GM12878 (cell line): ENCODE results near the gene ZNF684. TPM values are rescaled to one million over a fixed set of nuclear protein-coding genes. Genes with fewer than 3 reads are reported as not detected.

ENCODE experiments used
- ATAC-seq: fragments of 200-7000 bp; cut with Tn5 transposase; 3 replicates; pipeline ENCODE4 v1.9.1; 2020; ENCODE audit warnings: mild to moderate bottlenecking, moderate library complexity
- BruUV-seq: library from RNA; stranded (reverse); fragments of 400-500 nt; replicated peaks from 2 replicates; lab custom pipeline; 2021; lab: Mats Ljungman, UMichigan
- CTCF ChIA-PET: fragments of 300-600 bp; sonication (Branson Sonifier 250); formaldehyde crosslinking; extraction: SDS; loops from one replicate; lab custom pipeline; 2021; ENCODE audit warnings: inconsistent platforms; lab: Yijun Ruan, JAX
- POLR2A ChIA-PET: fragments of 350-600 bp; formaldehyde crosslinking; extraction: SDS; loops from one replicate; lab custom pipeline; 2021; ENCODE audit warnings: inconsistent platforms; lab: Charles Lee
- RAD21 ChIA-PET: fragments of 300-600 bp; sonication (Branson Sonifier 250); formaldehyde crosslinking; loops from one replicate; lab custom pipeline; 2023; ENCODE audit warnings: antibody characterized with exemption; ENCODE audit not compliant: unreplicated experiment; lab: Charles Lee
- SMC1A ChIA-PET: fragments of 300-600 bp; sonication (Branson Sonifier 250); formaldehyde crosslinking; loops from one replicate; lab custom pipeline; 2023; ENCODE audit not compliant: unreplicated experiment, uncharacterized antibody; lab: Charles Lee
- DNase-seq: peaks from one replicate; pipeline ENCODE4 v3.0.0-alpha.2; 2011; ENCODE audit warnings: low read depth, low spot score
- FAIRE-seq: peaks from 3 replicates; lab custom pipeline; 2011; peaks lifted over from hg19 to GRCh38; lab: Jason Lieb, UNC
- H2AFZ ChIP-seq: 2 replicates; pipeline ENCODE4 v1.6.0; 2011; ENCODE audit warnings: low read depth, low read length, control low read depth; ENCODE audit not compliant: control insufficient read depth
- H3K27ac ChIP-seq: 2 replicates; pipeline ENCODE4 v1.5.1; 2011; ENCODE audit warnings: control low read depth; ENCODE audit not compliant: control insufficient read depth, insufficient read depth
- H3K27me3 ChIP-seq, 2 experiments: replicated peaks in 1 of 2; 2 replicates each; pipeline versions ENCODE4 v1.6.0 to v1.6.1; 2011; ENCODE audit warnings: low read length in 1 of 2; ENCODE audit not compliant: control insufficient read depth in 2 of 2, insufficient read depth in 2 of 2
- H3K36me3 ChIP-seq, 2 experiments: 2 replicates each; pipeline ENCODE4 v1.5.1; 2011; ENCODE audit warnings: low read length in 1 of 2; ENCODE audit not compliant: control insufficient read depth in 2 of 2, insufficient read depth in 2 of 2
- H3K4me1 ChIP-seq: 2 replicates; pipeline ENCODE4 v1.6.1; 2011; ENCODE audit warnings: mild to moderate bottlenecking, low read length, moderate library complexity, mixed read lengths; ENCODE audit not compliant: control insufficient read depth, insufficient read depth
- H3K4me2 ChIP-seq: 2 replicates; pipeline ENCODE4 v1.6.0; 2011; ENCODE audit warnings: control low read depth; ENCODE audit not compliant: control insufficient read depth, insufficient read depth
- H3K4me3 ChIP-seq: fragments of 200-600 bp; sonication (generic); 2 replicates; pipeline ENCODE4 v1.5.1; 2016
- H3K79me2 ChIP-seq: 2 replicates; pipeline ENCODE4 v1.6.0; 2011; ENCODE audit warnings: low read length; ENCODE audit not compliant: control insufficient read depth, insufficient read depth
- H3K9ac ChIP-seq: 2 replicates; pipeline ENCODE4 v1.8.0; 2011; ENCODE audit warnings: low read length, control low read depth, mixed read lengths; ENCODE audit not compliant: control insufficient read depth, insufficient read depth
- H3K9me3 ChIP-seq: replicated peaks from 3 replicates; pipeline ENCODE4 v1.5.1; 2011; ENCODE audit warnings: mild to moderate bottlenecking, low read length; ENCODE audit not compliant: control insufficient read depth, insufficient read depth
- H4K20me1 ChIP-seq: 2 replicates; pipeline ENCODE4 v1.6.0; 2011; ENCODE audit not compliant: control insufficient read depth, insufficient read depth
- BCL11A ChIP-seq: IDR thresholded peaks from 2 replicates; pipeline ENCODE4 v1.6.1; 2011; ENCODE audit warnings: low read depth, low read length
- FOS ChIP-seq: IDR thresholded peaks from 3 replicates; pipeline ENCODE4 v1.6.1; 2011; ENCODE audit warnings: borderline replicate concordance; ENCODE audit not compliant: insufficient read length; ENCODE audit errors: extremely low read depth
- GABPA ChIP-seq: IDR thresholded peaks from 2 replicates; pipeline ENCODE4 v1.6.1; 2014; ENCODE audit warnings: antibody characterized with exemption, low read depth, mild to moderate bottlenecking, inconsistent platforms
- WGBS: methylation state at CpG from one replicate; pipeline ENCODE4 v1.1.6; 2016; ENCODE audit warnings: low lambda C conversion rate; ENCODE audit not compliant: insufficient replicate concordance, insufficient coverage; ENCODE audit errors: missing lambda C conversion rate; 5-methylcytosine and 5-hydroxymethylcytosine counted together
- in situ Hi-C: fragments of 300-500 bp; cut with MboI; formaldehyde crosslinking; loops from 9 replicates; pipeline ENCODE4 v1.14.3; 2018; ENCODE audit warnings: mixed read lengths
- intact Hi-C: fragments of 100-400 bp; cut with micrococcal nuclease; formaldehyde crosslinking; loops from one replicate; pipeline ENCODE4 v1.14.2; 2022; ENCODE audit not compliant: unreplicated experiment
- polyA plus RNA-seq, 11 experiments: library from polyadenylated mRNA; depleted of rRNA in 4 of 11; unstranded in 6 of 11; stranded (reverse) in 5 of 11; fragments of >200 nt; fragmentation: Nextera tagmentation in 4 of 11; fragmentation: Illumina TruSeq in 1 of 11; extraction: Ambion mirVana in 4 of 11; extraction: Trizol in 1 of 11; gene quantifications; 1 replicate in 1 of 11; 2 replicates in 10 of 11; pipeline versions ENCODE4 v1.2.1 to v1.2.3, GENCODE V29; 2011 to 2016; ENCODE audit warnings: inconsistent platforms in 2 of 11, missing spikeins in 2 of 11, low read depth in 1 of 11
- total RNA-seq, 4 experiments: library from RNA; depleted of rRNA in 3 of 4; stranded (reverse); fragments of >200 nt in 3 of 4; fragmentation: Illumina TruSeq in 1 of 4; extraction: Trizol in 1 of 4; gene quantifications; 2 replicates each; pipeline versions ENCODE4 v1.2.1 to v1.2.3, GENCODE V29; 2013 to 2021
- TF ChIP-seq, protein P1 (sequence below): IDR thresholded peaks from 2 replicates; pipeline ENCODE4 v1.6.1; 2012; ENCODE audit warnings: low read depth, low read length, improper control_type of control experiment
- TF ChIP-seq, protein P2 (sequence below): IDR thresholded peaks from 2 replicates; pipeline ENCODE4 v1.6.1; 2012; ENCODE audit warnings: improper control_type of control experiment, low read depth, low read length; ENCODE audit not compliant: insufficient replicate concordance
- TF ChIP-seq, protein P3 (sequence below): IDR thresholded peaks from 2 replicates; pipeline ENCODE4 v1.6.1; 2011; ENCODE audit warnings: low read depth, low read length, improper control_type of control experiment, borderline replicate concordance
- TF ChIP-seq, protein P4 (sequence below): fragments of 450-650 bp; formaldehyde crosslinking; IDR thresholded peaks from 2 replicates; pipeline ENCODE4 v1.4.0; 2020; ENCODE audit warnings: mild to moderate bottlenecking, moderate library complexity
- TF ChIP-seq, protein P5 (sequence below): IDR thresholded peaks from 2 replicates; pipeline ENCODE4 v1.6.1; 2011; ENCODE audit warnings: low read depth, mild to moderate bottlenecking, low read length, moderate library complexity, borderline replicate concordance; ENCODE audit errors: extremely low read depth

The ZNF684 gene
- total and polyA plus RNA-seq, 10 of the 15 experiments (the other 5 are each of a cell fraction or from before 2014, with no cell fraction given): 3.8 to 6.8 (median 6.0) TPM

DNA sequence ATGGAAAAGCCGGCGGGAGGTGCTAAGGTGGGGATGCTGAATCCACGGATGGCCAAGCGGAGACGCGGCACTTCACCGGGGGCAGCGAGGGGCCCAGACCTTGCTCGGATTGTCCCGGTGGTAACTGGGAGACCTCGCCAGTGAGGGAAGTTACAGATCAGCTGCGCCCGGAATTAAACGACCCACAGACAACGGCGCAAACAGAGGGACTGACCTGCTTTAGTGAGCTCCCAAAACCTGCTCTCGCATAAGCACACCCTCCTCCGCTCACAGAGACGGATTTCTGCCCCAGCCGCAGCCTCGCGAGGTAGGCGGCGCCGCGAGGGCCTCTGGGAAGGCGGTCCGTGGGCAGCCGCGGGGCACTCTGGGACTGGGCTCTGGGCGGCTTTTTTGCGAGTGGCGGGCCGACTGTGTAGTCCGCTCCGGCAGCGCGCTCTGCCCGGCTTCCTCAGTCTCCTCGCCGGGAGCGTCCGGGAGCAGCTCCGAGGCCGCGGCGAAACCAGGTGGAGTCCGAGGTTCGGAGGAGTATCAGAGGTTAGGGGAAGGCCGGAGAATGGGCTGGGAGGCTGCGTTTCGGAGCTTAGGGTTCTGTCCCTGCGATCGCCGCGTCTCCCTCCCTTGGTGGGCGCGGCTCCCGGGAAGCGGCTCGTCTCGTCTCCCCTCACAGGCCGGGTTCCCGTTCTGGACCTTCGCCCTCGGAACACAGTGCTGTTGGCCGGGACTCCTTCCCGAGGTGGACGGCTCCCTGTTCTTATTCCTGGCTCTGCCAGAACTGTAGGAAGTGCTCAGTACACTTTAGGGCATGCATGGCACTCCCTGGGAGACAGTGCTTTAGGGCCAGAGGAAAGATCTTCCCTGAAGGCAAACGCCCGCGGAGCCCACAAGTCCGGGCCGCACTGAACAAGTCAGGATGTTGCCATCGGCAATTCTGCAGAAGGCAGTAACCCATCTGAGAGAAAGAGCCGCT lies 22.8 kb upstream of the ZNF684 start, which contains the start of gene EXO5:
Gene EXO5 (plus strand): TSS at position 393 of the 967 bp plus-strand sequence. CDS start 5,778 bp downstream, outside the sequence.
- Histone ChIP-seq H3K4me1 (no peaks in the 10 kb centered on the region; the same call in none of the 2 replicates), H3K79me2 (peaks cover 4% of the 10 kb centered on the region), H3K4me2 (peak within 1 kb of the TSS; percentile 91), H3K9ac (peak within 1 kb of the TSS; percentile 71), H3K9me3 (peaks cover 10% of the 10 kb centered on the region), H3K36me3 (no peaks in the 10 kb centered on the region), H3K4me3 (peak within 1 kb of the TSS; percentile 84), H2AFZ (peak within 1 kb of the TSS; percentile 91), H3K27ac (peak within 1 kb of the TSS; percentile 57), H4K20me1 (no peaks in the 10 kb centered on the region), H3K27me3 (no peaks in the 10 kb centered on the region)
- peak; percentile 47 for DNase-seq
- WGBS: under 1% methylated on average over 73 of the region's 76 CpGs
- intact Hi-C loops (loop anchor here (1.0 kb wide), 1 partner anchor 58 kb away; the partner anchor contains the start of gene ZFP69B), in situ Hi-C loops (no loop called here)
- CTCF ChIA-PET: interaction anchor here (0.6 to 3.6 kb wide), 3 partner anchors 24 to 266 kb away, joined by 3 to 22 read pairs (median 5); partner anchors contain the start of gene ZNF684
- peak; percentile 91 for FAIRE-seq
- SMC1A ChIA-PET: interaction anchor here (0.7 to 1.8 kb wide), 4 partner anchors 18 to 58 kb away, joined by 3 to 9 read pairs (median 6); partner anchors contain the start of gene ZFP69B
- peak; percentile 100 for ATAC-seq
- TSS peak; percentile 82 for BruUV-seq
- RAD21 ChIA-PET: interaction anchor here (1.8 kb wide), 1 partner anchor 24 kb away, joined by 5 read pairs; no protein-coding TSS in a partner anchor
- POLR2A ChIA-PET: interaction anchor here (0.7 to 1.4 kb wide), 2 partner anchors 23 to 286 kb away, joined by 5 read pairs; partner anchors contain the start of gene ZNF684
- TF ChIP-seq, protein P1, sequence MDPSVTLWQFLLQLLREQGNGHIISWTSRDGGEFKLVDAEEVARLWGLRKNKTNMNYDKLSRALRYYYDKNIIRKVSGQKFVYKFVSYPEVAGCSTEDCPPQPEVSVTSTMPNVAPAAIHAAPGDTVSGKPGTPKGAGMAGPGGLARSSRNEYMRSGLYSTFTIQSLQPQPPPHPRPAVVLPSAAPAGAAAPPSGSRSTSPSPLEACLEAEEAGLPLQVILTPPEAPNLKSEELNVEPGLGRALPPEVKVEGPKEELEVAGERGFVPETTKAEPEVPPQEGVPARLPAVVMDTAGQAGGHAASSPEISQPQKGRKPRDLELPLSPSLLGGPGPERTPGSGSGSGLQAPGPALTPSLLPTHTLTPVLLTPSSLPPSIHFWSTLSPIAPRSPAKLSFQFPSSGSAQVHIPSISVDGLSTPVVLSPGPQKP: no peak
- TF ChIP-seq, protein P2, sequence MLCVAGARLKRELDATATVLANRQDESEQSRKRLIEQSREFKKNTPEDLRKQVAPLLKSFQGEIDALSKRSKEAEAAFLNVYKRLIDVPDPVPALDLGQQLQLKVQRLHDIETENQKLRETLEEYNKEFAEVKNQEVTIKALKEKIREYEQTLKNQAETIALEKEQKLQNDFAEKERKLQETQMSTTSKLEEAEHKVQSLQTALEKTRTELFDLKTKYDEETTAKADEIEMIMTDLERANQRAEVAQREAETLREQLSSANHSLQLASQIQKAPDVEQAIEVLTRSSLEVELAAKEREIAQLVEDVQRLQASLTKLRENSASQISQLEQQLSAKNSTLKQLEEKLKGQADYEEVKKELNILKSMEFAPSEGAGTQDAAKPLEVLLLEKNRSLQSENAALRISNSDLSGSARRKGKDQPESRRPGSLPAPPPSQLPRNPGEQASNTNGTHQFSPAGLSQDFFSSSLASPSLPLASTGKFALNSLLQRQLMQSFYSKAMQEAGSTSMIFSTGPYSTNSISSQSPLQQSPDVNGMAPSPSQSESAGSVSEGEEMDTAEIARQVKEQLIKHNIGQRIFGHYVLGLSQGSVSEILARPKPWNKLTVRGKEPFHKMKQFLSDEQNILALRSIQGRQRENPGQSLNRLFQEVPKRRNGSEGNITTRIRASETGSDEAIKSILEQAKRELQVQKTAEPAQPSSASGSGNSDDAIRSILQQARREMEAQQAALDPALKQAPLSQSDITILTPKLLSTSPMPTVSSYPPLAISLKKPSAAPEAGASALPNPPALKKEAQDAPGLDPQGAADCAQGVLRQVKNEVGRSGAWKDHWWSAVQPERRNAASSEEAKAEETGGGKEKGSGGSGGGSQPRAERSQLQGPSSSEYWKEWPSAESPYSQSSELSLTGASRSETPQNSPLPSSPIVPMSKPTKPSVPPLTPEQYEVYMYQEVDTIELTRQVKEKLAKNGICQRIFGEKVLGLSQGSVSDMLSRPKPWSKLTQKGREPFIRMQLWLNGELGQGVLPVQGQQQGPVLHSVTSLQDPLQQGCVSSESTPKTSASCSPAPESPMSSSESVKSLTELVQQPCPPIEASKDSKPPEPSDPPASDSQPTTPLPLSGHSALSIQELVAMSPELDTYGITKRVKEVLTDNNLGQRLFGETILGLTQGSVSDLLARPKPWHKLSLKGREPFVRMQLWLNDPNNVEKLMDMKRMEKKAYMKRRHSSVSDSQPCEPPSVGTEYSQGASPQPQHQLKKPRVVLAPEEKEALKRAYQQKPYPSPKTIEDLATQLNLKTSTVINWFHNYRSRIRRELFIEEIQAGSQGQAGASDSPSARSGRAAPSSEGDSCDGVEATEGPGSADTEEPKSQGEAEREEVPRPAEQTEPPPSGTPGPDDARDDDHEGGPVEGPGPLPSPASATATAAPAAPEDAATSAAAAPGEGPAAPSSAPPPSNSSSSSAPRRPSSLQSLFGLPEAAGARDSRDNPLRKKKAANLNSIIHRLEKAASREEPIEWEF: no peak
- TF ChIP-seq FOS (no peak), GABPA (no peak), BCL11A (no peak)
- TF ChIP-seq, protein P3, sequence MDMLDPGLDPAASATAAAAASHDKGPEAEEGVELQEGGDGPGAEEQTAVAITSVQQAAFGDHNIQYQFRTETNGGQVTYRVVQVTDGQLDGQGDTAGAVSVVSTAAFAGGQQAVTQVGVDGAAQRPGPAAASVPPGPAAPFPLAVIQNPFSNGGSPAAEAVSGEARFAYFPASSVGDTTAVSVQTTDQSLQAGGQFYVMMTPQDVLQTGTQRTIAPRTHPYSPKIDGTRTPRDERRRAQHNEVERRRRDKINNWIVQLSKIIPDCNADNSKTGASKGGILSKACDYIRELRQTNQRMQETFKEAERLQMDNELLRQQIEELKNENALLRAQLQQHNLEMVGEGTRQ: no peak
- TF ChIP-seq, protein P4, sequence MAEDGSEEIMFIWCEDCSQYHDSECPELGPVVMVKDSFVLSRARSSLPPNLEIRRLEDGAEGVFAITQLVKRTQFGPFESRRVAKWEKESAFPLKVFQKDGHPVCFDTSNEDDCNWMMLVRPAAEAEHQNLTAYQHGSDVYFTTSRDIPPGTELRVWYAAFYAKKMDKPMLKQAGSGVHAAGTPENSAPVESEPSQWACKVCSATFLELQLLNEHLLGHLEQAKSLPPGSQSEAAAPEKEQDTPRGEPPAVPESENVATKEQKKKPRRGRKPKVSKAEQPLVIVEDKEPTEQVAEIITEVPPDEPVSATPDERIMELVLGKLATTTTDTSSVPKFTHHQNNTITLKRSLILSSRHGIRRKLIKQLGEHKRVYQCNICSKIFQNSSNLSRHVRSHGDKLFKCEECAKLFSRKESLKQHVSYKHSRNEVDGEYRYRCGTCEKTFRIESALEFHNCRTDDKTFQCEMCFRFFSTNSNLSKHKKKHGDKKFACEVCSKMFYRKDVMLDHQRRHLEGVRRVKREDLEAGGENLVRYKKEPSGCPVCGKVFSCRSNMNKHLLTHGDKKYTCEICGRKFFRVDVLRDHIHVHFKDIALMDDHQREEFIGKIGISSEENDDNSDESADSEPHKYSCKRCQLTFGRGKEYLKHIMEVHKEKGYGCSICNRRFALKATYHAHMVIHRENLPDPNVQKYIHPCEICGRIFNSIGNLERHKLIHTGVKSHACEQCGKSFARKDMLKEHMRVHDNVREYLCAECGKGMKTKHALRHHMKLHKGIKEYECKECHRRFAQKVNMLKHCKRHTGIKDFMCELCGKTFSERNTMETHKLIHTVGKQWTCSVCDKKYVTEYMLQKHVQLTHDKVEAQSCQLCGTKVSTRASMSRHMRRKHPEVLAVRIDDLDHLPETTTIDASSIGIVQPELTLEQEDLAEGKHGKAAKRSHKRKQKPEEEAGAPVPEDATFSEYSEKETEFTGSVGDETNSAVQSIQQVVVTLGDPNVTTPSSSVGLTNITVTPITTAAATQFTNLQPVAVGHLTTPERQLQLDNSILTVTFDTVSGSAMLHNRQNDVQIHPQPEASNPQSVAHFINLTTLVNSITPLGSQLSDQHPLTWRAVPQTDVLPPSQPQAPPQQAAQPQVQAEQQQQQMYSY (CRISPR knock-in tag): no peak
- TF ChIP-seq, protein P5, sequence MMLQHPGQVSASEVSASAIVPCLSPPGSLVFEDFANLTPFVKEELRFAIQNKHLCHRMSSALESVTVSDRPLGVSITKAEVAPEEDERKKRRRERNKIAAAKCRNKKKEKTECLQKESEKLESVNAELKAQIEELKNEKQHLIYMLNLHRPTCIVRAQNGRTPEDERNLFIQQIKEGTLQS: no peak
